CD4-positive, alpha-beta T cell treated with Interleukin-17A for 1 hour (primary cell): Measurements from ENCODE around the gene APOBEC3F.
"Not testable (repeated sequence)": the region's sequence is repeated elsewhere in the genome, so short reads cannot be mapped to it uniquely, and the experiment has no call there.

Experiments used
- DNase-seq: peaks from one replicate; pipeline ENCODE4 v3.0.0-alpha.2; 2020

APOBEC3F gene

GRCh38 chr22:39028281-39028680 is 12.4 kb upstream of the APOBEC3F start:
- DNase-seq, result no peak

DNA sequence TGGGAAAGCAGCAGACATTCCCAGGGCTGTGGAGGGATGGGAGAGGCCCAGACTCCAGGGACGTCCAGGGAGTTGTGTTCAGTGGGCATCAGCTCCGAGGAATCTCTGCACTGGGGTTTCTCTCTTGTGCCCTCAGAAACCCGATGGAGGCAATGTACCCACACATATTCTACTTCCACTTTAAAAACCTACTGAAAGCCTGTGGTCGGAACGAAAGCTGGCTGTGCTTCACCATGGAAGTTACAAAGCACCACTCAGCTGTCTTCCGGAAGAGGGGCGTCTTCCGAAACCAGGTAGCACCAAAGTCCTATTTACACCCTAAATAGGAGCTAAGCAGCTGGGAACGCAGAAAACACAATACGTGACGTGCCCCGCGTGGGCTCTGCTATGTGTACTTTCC is 11.4 kb upstream of the APOBEC3F start:
- no peak for DNase-seq

DNA sequence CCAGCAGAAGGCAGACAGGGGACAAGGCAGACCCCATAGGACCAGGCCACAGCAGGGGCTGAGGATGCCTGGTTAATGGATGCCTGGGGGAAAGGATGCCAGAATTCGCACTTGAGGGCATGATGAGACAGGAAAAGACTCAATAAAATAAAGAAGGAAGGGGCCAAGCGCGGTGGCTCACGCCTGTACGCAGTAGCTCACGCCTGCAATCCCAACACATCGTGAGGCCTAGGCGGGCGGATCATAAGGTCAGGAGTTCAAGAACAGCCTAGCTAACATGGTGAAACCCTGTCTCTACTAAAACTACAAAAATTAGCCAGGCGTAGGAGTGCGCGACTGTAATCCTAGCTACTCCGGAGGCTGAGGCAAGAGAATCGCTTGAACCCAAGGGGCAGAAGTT is 10.0 kb upstream of the APOBEC3F start:
- no peak for DNase-seq

DNA sequence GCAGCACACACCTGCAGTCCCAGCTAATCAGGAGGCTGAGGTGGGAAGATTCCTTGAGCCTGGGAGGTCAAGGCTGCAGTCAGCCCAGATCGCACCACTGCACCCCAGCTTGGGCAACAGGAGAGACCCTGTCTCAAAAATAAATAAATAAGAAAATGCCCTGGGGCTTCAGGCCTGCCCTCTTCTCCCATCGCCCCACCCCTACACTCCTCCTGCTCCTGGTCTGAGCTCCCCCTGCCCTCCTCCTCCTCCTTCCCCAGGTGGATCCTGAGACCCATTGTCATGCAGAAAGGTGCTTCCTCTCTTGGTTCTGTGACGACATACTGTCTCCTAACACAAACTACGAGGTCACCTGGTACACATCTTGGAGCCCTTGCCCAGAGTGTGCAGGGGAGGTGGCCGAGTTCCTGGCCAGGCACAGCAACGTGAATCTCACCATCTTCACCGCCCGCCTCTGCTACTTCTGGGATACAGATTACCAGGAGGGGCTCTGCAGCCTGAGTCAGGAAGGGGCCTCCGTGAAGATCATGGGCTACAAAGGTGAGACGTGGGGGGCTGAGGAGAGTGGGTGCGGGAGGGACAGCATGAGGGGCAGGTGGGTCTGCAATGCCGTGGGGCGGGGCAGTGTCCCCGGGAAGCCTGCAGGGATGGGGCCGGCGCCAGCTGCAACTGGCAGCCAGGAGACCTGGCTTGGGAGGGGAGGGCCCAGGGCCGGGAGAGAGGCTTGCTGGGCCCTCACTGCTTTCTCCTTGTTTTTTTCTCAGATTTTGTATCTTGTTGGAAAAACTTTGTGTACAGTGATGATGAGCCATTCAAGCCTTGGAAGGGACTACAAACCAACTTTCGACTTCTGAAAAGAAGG is 9.0 kb upstream of the APOBEC3F start:
- not testable (repeated sequence) for DNase-seq

DNA sequence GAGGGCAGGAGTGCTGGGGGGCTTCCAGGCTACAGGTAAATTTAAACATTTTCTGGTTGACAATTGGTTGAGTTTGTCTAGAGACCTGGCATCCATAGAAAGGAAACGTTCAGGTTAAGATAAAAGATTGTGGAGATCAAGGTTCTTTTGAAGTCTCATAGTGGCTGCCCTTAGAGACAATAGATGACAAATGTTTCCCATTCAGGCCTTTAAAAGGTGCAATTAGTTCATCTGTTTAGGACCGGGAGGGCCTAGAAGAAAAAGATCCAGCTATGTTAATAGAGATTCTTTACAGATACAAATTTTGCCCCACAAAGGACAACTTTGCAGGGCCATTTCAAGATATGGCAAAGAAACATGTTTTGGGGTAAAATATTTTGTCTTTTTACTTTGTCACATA is 3.6 kb upstream of the APOBEC3F start:
- not testable (repeated sequence) for DNase-seq

DNA sequence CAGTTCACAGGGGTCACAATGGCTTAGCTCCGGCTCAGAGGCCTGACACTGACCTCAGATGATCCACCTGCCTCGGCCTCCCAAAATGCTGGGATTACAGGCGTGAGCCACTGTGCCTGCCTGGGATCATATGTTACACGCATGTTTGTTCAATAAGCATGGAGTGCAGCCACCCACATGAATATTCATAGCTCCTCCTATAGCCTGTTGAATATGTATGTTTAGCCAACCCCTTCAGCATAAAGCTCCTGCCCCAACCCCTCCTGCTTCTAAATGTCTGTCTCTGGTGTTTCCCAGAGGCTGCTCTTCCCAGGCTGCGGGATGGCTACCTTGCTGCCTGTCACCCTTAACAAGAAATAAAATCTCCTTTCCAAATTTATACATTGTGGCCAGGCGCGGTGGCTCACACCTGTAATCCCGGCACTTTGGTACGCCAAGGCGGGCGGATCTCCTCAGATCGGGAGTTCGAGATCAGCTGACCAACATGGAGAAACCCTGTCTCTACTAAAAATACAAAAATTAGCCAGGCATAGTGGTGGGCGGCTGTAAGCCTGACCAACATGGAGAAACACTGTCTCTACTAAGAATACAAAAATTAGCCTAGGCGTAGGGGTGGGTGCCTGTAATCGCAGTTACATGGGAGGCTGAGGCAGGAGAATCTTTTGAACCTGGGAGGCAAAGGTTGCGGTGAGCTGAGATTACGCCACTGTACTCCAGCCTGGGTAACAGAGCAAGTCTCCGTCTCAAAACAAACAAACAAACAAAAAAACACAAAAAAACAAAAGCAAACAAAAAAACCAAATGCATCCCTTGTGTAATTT is 1.1 kb upstream of the APOBEC3F start:
- DNase-seq, result no peak

- not testable (repeated sequence) for DNase-seq
These were observed 518 bp upstream of the APOBEC3F start for GRCh38 chr22:39040155-39040537.

DNA sequence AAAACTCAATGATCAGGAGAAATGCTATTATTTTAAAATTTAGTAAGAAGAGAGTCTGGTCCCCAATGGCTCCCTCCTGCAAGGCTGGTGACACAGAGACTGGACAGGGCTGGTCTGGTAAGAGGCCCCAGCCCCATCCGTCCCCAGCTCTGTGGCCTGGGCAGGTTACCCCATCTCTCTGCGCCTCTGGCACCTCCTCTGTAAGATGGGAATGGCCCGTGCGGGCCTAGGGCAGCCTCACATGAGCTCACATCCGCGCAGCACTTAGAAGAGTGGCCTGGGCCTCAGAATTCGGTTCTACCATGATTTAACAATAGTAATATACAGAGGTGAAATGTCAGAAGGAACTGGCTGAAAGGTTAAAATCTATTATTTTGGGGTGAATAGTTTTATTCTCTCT is 1.2 kb downstream of the APOBEC3F start:
- no peak for DNase-seq

DNA sequence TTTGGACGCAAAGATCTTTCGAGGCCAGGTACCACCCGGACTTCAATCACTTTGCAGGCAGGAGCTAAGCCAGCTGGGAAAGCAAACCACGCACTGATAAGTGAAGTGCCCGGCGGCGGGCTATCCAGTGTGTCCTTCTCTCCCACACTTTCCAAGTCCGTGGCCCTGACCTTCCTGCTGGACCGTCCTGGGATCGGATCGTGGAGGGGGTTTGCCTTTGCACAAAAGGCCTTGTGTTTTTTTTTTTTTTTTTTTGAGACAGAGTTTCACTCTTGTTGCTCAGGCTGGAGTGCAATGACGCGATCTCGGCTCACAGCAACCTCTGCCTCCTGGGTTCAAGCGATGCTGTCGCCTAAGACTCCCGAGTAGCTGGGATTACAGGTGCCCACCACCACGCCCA is 2.4 kb downstream of the APOBEC3F start:
- DNase-seq, result not testable (repeated sequence)

- DNase-seq, result not testable (repeated sequence)
These were observed 4.5 kb downstream of the APOBEC3F start for GRCh38 chr22:39045136-39045535.

DNA sequence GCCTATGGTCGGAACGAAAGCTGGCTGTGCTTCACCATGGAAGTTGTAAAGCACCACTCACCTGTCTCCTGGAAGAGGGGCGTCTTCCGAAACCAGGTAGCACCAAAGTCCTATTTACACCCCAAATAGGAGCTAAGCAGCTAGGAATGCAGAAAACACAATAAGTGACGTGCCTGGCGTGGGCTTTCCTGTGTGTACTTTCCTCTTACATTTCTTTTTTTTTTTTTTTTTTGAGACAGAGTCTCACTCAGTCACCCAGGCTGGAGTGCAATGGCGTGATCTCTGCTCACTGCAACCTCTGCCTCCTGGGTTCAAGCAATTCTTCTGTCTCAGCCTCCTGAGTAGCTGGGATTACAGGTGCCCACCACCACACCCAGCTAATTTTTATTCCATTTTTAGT is 8.8 kb downstream of the APOBEC3F start:
- not testable (repeated sequence) for DNase-seq

DNA sequence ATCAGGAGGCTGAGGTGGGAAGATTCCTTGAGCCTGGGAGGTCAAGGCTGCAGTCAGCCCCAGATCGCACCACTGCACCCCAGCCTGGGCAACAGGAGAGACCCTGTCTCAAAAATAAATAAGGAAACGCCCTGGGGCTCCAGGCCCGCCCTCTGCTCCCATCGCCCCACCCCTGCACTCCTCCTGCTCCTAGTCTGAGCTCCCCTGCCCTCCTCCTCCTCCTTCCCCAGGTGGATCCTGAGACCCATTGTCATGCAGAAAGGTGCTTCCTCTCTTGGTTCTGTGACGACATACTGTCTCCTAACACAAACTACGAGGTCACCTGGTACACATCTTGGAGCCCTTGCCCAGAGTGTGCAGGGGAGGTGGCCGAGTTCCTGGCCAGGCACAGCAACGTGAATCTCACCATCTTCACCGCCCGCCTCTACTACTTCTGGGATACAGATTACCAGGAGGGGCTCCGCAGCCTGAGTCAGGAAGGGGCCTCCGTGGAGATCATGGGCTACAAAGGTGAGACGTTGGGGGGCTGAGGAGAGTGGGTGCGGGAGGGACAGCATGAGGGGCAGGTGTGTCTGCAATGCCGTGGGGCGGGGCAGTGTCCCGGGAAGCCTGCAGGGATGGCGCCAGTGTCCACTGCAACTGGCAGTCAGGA is 11.3 kb downstream of the APOBEC3F start:
- DNase-seq, result not testable (repeated sequence)

GRCh38 chr22:39055658-39056057 is 15.0 kb downstream of the APOBEC3F start:
- DNase-seq, result no peak

DNA sequence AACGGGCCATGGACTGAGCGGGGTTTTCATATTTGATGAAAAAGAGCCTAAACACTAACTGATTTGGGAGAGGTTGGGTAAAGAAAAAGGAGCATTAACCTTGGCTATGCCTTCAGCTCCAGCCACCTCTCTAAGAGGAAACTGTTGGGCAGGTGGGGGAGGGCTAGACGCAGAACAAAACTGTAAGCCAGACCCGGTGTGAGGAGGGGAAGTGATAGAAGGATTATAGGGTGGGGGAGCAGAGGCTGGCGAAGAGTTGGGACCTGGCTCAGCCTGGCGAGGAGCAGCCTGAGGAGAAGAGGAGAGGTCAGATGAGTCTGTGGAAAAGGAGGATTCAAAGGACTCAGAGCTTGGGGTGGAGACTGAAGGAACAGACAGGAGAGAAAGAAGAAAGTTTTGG is 20.6 kb downstream of the APOBEC3F start:
- DNase-seq, result not testable (repeated sequence)

GRCh38 chr22:39061951-39062350 is 21.3 kb downstream of the APOBEC3F start:
- DNase-seq, result not testable (repeated sequence)

DNA sequence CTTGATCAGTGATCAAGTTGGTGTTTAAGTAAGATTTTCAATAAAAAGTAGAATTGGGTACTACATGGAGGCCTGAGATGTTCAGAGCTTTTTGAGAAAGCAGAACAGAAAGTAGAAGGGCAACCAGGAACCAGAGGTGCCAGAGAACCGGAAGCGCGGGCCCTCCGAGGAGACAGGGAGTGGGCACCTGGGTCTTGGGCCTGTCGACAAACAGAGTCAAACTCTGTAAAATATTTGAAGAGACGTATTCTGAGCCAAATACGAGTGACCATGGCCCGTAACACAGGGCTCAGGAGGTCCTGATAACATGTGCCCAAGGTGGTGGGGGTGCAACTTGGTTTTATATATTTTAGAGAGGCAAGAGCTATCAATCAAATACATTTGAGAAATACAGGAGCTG is 23.2 kb downstream of the APOBEC3F start:
- not testable (repeated sequence) for DNase-seq

- not testable (repeated sequence) for DNase-seq
These were observed 26.0 kb downstream of the APOBEC3F start for GRCh38 chr22:39066442-39067276.

GRCh38 chr22:39068033-39068785 is 27.5 kb downstream of the APOBEC3F start:
- DNase-seq, result no peak

GRCh38 chr22:39070186-39070585 is 29.5 kb downstream of the APOBEC3F start:
- DNase-seq, result no peak

DNA sequence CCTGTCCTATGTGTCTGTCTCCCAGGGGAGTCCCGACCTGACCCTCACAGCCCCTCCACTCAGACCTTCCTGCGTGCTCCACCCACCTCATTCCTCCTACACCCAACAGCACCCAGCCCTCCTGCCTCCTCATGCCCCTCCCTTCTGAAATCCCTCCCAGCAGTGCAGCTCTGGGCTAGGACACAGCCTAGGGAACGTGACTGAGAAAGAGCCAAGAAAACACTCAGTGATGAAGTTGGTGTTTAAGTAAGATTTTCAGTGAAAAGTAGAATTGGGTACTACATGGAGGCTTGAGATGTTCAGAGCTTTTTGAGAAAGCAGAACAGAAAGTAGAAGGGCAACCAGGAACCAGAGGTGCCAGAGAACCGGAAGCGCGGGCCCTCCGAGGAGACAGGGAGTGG is 31.9 kb downstream of the APOBEC3F start:
- not testable (repeated sequence) for DNase-seq

- DNase-seq, result no peak
These were observed 33.3 kb downstream of the APOBEC3F start for GRCh38 chr22:39073981-39074380.
